BE2C (cell line): ENCODE results near the gene MARK3.

Source experiments
- DNase-seq: peaks from one replicate; pipeline ENCODE4 v3.0.0-alpha.2; 2020
- H3K27me3 ChIP-seq: fragments of 250-450 bp; sonication (Bioruptor Pico); 2 replicates; pipeline ENCODE4 v1.5.1; 2020; ENCODE audit warnings: mild to moderate bottlenecking
- H3K36me3 ChIP-seq: fragments of 250-450 bp; sonication (Bioruptor Pico); 2 replicates; pipeline ENCODE4 v1.5.1; 2020; ENCODE audit warnings: mild to moderate bottlenecking
- H3K4me1 ChIP-seq: fragments of 250-450 bp; sonication (Bioruptor Pico); 2 replicates; pipeline ENCODE4 v1.5.1; 2020
- H3K4me3 ChIP-seq: 2 replicates; pipeline ENCODE4 v1.5.1; 2011; ENCODE audit warnings: low read depth, low read length
- H3K9me3 ChIP-seq: fragments of 250-450 bp; sonication (Bioruptor Pico); 2 replicates; pipeline ENCODE4 v1.5.1; 2020
- TF ChIP-seq, protein P1 (sequence below): IDR thresholded peaks from 2 replicates; pipeline ENCODE4 v1.5.1; 2012; ENCODE audit warnings: mild to moderate bottlenecking, low read depth, low read length

MARK3 gene

DNA sequence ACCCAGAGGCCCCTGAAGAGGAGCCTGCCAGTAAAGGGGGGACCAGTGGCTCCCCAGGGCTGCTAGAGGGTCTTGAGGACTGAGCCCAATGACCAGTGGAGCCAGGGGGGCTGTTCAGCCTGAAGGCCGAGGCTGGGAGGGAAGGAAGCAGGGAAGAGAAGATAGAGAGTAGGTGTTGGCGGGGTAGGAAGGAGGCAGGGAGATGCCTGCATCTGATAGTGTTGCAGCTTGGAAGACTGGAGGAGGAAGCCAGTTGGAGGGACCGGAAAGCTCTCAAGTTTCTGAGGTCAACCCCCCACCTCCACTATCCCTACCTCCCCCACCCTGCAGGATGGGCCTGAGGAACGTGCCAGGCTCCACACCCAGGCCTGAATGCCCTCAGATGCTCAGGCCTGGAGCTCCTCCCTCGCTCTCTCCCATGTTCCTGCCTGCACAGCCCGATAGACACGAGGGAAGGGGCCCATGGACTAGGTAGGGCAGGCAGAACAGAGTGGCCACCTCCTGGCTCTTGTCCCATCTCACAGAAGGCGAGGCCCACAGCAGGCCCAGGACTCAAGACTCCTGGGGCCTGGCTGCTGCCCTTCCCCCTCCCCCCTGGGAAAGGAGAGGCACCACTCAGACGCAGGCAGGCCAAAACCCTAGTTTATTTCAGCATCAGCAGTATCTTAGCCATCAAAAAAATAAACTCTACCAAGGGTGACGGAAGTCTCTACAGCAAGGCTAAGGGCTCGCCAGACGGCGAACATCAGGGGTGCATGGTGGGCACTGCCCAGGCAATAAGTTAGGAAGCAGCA, 134.0 kb downstream of the MARK3 start:
- Histone ChIP-seq H3K36me3 (peaks cover 26% of the 10 kb centered on the region), H3K27me3 (peaks cover 10% of the 10 kb centered on the region), H3K4me3 (no peak overlapping the region), H3K9me3 (no peaks in the 10 kb centered on the region), H3K4me1 (peaks cover 28% of the 10 kb centered on the region)
- no peak for DNase-seq
- TF ChIP-seq, protein P1, sequence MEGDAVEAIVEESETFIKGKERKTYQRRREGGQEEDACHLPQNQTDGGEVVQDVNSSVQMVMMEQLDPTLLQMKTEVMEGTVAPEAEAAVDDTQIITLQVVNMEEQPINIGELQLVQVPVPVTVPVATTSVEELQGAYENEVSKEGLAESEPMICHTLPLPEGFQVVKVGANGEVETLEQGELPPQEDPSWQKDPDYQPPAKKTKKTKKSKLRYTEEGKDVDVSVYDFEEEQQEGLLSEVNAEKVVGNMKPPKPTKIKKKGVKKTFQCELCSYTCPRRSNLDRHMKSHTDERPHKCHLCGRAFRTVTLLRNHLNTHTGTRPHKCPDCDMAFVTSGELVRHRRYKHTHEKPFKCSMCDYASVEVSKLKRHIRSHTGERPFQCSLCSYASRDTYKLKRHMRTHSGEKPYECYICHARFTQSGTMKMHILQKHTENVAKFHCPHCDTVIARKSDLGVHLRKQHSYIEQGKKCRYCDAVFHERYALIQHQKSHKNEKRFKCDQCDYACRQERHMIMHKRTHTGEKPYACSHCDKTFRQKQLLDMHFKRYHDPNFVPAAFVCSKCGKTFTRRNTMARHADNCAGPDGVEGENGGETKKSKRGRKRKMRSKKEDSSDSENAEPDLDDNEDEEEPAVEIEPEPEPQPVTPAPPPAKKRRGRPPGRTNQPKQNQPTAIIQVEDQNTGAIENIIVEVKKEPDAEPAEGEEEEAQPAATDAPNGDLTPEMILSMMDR, result no peak

DNA sequence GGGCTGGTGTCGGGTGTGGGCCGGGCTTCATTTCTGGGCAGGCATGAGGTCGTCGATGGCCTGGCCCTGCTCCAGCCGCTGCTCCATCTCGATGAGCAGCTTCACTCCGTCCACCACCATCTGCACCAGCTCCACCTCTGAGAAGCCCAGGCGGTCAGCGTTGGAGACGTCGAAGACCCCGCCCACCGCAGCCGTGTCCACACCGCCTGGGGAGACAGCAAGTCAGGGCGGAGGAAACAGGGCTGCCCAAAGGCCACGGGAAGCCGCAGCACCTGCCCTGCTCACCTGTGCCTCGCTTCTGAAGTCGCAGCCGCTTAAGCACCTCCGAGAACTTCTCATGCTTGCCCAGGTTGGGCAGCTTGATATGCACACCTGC, 134.6 kb downstream of the MARK3 start:
- Histone ChIP-seq H3K4me3 (no peak overlapping the region), H3K9me3 (no peaks in the 10 kb centered on the region), H3K4me1 (peaks cover 28% of the 10 kb centered on the region), H3K27me3 (peaks cover 10% of the 10 kb centered on the region), H3K36me3 (peaks cover 26% of the 10 kb centered on the region)
- TF ChIP-seq, protein P1, result no peak
- DNase-seq, result no peak

DNA sequence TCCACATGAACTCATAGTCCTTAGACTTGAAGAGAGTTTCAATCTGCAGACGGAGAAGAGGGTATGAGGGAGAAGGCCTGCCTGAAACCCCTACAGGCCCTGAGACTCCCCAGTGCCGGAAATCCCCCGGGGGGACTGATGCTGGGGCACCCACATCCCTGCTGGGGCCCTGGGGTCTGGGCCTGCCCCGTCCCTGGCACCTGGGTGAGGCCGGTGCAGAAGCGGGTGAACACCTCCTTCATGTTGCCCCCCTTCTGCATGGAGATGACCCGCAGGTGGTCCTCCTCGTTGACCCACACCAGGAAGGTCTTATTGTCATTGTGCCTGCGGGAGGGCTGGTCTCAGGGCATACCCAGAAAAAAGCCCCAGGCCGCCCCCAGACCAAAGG, 135.0 kb downstream of the MARK3 start:
- no peak for DNase-seq
- TF ChIP-seq, protein P1, result no peak
- Histone ChIP-seq H3K36me3 (peaks cover 26% of the 10 kb centered on the region), H3K27me3 (peaks cover 10% of the 10 kb centered on the region), H3K4me3 (peak overlapping the region; percentile 78; the same call in 1 of the 2 replicates), H3K4me1 (peaks cover 28% of the 10 kb centered on the region), H3K9me3 (no peaks in the 10 kb centered on the region)

DNA sequence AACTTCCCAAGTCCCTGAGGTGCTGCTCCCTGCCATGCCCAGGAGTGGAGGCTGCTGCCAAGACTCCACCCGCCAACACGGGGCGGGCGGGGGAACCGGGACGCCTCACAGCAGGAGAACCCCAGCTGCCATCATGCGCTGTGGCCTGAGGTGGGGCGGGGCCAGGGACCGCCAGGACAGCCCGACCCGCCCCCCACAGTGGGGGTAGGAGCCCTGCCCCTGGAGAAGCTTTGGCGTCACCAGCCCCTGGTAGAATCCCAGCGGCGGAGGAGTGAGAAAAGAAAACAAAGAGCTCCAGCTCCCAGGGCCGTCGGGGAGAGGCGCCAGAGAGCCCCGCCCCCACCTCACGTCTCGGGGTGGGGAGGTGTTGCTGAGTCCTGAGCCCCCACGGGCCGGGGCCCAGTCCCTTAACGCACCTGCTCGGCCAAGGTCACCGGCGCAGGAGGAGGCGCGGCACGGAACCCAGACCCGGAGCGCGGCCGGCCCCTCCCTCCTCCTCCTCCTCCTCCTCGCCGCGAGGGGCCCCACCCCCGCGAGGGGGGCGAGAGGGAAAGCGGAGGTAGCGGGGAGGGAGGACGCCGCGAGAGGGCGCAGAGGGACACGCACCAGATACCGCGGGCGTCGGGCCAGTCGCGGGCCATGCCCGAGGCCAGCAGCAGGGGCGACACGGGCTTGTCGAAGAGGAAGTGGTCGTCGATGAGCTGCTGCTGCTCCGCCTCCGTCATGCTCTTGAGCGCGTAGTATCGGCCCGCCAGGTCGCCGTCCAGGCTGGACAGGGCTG, 135.6 kb downstream of the MARK3 start:
- H3K4me3 ChIP-seq, result peak overlapping the region; percentile 78
- peak; percentile 92 for DNase-seq
- H3K4me1 ChIP-seq, result peaks cover 28% of the 10 kb centered on the region
- peaks cover 26% of the 10 kb centered on the region for H3K36me3 ChIP-seq
- TF ChIP-seq, protein P1, result peak; percentile 57
- peaks cover 10% of the 10 kb centered on the region for H3K27me3 ChIP-seq
- H3K9me3 ChIP-seq, result no peaks in the 10 kb centered on the region

DNA sequence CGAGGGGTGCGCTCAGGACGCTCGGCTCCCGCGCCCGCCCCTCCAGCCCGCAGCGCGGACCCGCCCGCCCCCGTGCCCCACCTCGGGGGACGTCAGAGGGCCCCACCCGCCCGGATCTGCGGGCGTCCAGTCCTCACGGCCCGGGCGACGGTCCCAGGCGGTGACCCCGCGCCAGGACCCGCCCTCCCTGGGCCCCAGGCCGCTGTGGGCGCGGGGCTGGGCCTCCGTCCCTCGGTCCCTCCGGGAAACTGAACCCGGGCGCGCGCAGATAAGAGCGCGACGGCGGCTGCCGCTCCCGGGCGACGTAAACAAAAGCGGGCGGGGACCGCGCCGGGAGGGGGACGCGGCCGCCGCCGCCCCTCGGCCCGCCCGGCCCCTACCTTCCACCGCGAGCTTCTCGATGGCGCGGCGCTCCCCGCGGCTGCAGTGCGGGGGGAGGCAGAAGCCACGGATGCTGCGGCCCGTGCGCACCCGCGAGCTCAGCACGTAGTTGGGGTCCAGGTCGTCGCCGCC, 136.3 kb downstream of the MARK3 start:
- Histone ChIP-seq H3K4me3 (peak overlapping the region; percentile 78), H3K36me3 (peaks cover 26% of the 10 kb centered on the region), H3K9me3 (no peaks in the 10 kb centered on the region), H3K4me1 (peaks cover 28% of the 10 kb centered on the region), H3K27me3 (peaks cover 10% of the 10 kb centered on the region)
- TF ChIP-seq, protein P1, result no peak
- DNase-seq, result no peak
